ENCODE measurements around the gene GALNT9.

The GALNT9 gene

DNA sequence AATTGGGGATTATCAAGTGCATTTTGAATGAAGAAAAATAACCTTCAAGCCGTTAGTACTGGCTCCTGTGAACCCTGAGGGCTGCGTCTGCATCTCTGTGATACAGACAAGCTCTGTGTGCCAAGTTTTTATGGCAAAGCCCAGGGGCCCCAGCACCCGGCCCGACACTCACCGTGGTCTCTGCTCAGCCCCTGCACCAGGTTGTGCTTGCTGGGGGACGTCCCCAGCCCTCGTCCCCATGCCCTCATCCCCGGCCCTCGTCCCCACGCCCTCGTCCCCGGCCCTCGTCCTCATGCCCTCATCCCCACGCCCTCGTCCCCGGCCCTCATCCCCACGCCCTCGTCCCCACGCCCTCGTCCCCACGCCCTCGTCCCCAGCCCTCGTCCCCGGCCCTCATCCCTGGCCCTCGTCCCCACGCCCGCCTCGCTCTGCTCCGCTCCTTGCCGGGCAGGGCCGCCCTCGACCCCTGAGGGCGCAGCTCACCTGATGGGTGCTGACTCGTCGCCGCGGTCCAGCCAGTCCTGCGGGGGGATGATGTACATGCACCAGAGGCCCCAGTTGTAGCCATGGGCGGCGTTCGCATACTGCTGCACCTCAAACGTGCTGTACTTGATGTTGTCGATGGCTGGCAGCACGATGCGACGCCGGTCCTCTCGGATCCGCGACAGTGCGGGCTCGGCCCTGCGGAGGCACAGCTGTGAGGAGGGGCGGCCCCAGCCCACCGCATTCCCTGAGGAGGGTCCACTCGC lies 72.0 kb downstream of the GALNT9 start:
- Histone ChIP-seq H3K18ac (ENCODE audit: low read depth in 1 of 2, low read length in 2 of 2) (no peak overlapping the region), H3K27me3 (ENCODE audit: control insufficient read depth in 1 of 2, insufficient read depth in 1 of 2, low read length in 2 of 2) (peaks cover 14 to 58% of the 10 kb centered on the region in 2 experiments), H4K91ac (ENCODE audit: low read length) (no peak overlapping the region), H3K4me2 (ENCODE audit: low read length, poor library complexity, severe bottlenecking) (no peak overlapping the region), H2BK5ac (ENCODE audit: low read depth, low read length, poor library complexity, severe bottlenecking) (no peak overlapping the region), H2AK5ac (ENCODE audit: low read length, severe bottlenecking) (no peak overlapping the region), H3K36me3 (ENCODE audit: control insufficient read depth in 1 of 2, insufficient read depth in 2 of 2, low read depth in 1 of 2, low read length in 2 of 2) (peaks cover 0 to 3% of the 10 kb centered on the region in 2 experiments), H3K23ac (ENCODE audit: low read length in 2 of 2) (no peak overlapping the region), H3K4me3 (ENCODE audit: insufficient read depth in 1 of 2, low read depth in 1 of 2, low read length in 2 of 2) (no peak overlapping the region), H4K8ac (ENCODE audit: low read length) (no peak overlapping the region), H3K27ac (ENCODE audit: low read length, poor library complexity, severe bottlenecking) (no peak overlapping the region), H3K79me1 (replicated peaks; ENCODE audit: low read length, poor library complexity, severe bottlenecking) (no peaks in the 10 kb centered on the region), H2AFZ (ENCODE audit: low read depth, low read length) (no peak overlapping the region), H3K9me3 (ENCODE audit: control insufficient read depth, low read length) (no peaks in the 10 kb centered on the region), H2BK120ac (ENCODE audit: low read depth, low read length) (no peak overlapping the region), H3K4ac (ENCODE audit: low read depth in 1 of 2, low read length in 2 of 2) (no peak overlapping the region), H3K14ac (ENCODE audit: low read length in 2 of 2) (no peak overlapping the region), H3K9ac (ENCODE audit: low read length) (no peak overlapping the region), H2BK12ac (ENCODE audit: low read length in 2 of 2) (no peak overlapping the region), H3K4me1 (ENCODE audit: control insufficient read depth, insufficient read depth, low read depth, low read length) (peaks cover 8% of the 10 kb centered on the region), H2BK15ac (ENCODE audit: low read depth, poor library complexity, severe bottlenecking) (no peak overlapping the region)
- DNase-seq = no peak
- 86% methylated on average over 54 of the region's 56 CpGs for WGBS

DNA sequence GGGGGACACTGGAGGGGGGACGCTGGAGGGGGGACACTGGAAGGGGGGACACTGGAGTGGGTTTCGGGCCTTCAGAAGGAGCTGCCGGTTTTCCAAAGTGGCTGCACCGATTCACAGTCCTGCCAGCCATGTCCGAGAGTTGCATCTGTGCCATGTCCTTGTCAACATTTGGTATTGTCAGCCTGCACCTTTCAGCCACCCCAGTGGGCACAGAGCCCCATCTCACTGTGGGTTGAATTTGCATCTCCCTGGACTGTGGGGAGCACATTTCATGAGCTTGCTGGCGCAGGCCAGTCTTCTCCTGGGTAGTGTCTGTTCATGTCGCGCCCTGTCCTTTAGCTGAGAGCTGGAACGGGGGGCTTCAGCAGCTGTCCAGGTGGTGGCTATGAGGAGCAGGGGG lies 72.7 kb downstream of the GALNT9 start:
- H4K91ac ChIP-seq (ENCODE audit: low read length) = no peak overlapping the region
- no peak overlapping the region for H3K23ac ChIP-seq (ENCODE audit: low read length in 2 of 2)
- H3K36me3 ChIP-seq (ENCODE audit: control insufficient read depth in 1 of 2, insufficient read depth in 2 of 2, low read depth in 1 of 2, low read length in 2 of 2) = peaks cover 0 to 3% of the 10 kb centered on the region in 2 experiments
- H3K18ac ChIP-seq (ENCODE audit: low read depth in 1 of 2, low read length in 2 of 2) = no peak overlapping the region
- 65% methylated on average over 8 of the region's 9 CpGs for WGBS
- no peak overlapping the region for H2AK5ac ChIP-seq (ENCODE audit: low read length, severe bottlenecking)
- no peak for DNase-seq
- no peak overlapping the region for H3K9ac ChIP-seq (ENCODE audit: low read length)
- no peaks in the 10 kb centered on the region for H3K9me3 ChIP-seq (ENCODE audit: control insufficient read depth, low read length)
- H2BK120ac ChIP-seq (ENCODE audit: low read depth, low read length) = no peak overlapping the region
- H3K14ac ChIP-seq (ENCODE audit: low read length in 2 of 2) = no peak overlapping the region
- H4K8ac ChIP-seq (ENCODE audit: low read length) = no peak overlapping the region
- no peak overlapping the region for H2BK15ac ChIP-seq (ENCODE audit: low read depth, poor library complexity, severe bottlenecking)
- H3K79me1 ChIP-seq (replicated peaks; ENCODE audit: low read length, poor library complexity, severe bottlenecking) = no peaks in the 10 kb centered on the region
- H2BK12ac ChIP-seq (ENCODE audit: low read length in 2 of 2) = no peak overlapping the region
- H2AFZ ChIP-seq (ENCODE audit: low read depth, low read length) = no peak overlapping the region
- H3K4ac ChIP-seq (ENCODE audit: low read depth in 1 of 2, low read length in 2 of 2) = no peak overlapping the region
- no peak overlapping the region for H3K4me3 ChIP-seq (ENCODE audit: insufficient read depth in 1 of 2, low read depth in 1 of 2, low read length in 2 of 2)
- no peak overlapping the region for H2BK5ac ChIP-seq (ENCODE audit: low read depth, low read length, poor library complexity, severe bottlenecking)
- H3K4me2 ChIP-seq (ENCODE audit: low read length, poor library complexity, severe bottlenecking) = no peak overlapping the region
- H3K4me1 ChIP-seq (ENCODE audit: control insufficient read depth, insufficient read depth, low read depth, low read length) = peaks cover 8% of the 10 kb centered on the region
- H3K27ac ChIP-seq (ENCODE audit: low read length, poor library complexity, severe bottlenecking) = no peak overlapping the region
- peaks cover 14 to 59% of the 10 kb centered on the region in 2 experiments for H3K27me3 ChIP-seq (ENCODE audit: control insufficient read depth in 1 of 2, insufficient read depth in 1 of 2, low read length in 2 of 2)

DNA sequence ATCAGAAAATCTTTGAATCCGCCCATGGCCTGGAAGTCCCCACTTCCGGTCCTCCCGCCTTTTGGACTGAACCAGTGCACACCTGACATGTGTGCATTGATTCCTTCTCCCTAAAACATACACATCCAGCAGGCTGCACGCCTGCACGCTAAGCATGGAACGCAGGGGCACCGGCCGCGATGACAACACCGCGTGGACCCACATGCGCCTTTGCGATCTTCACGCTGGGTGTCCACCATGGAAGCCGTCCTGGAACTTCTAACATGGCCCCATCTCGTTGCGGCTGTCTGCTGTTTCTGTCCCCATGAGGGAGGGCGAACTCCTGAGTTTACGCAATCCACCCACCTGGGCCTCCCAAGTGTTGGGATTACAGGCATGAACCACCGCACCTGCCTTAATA lies 73.7 kb downstream of the GALNT9 start:
- Histone ChIP-seq H2BK12ac (ENCODE audit: low read length in 2 of 2) (no peak overlapping the region), H3K79me1 (replicated peaks; ENCODE audit: low read length, poor library complexity, severe bottlenecking) (no peaks in the 10 kb centered on the region), H2BK5ac (ENCODE audit: low read depth, low read length, poor library complexity, severe bottlenecking) (no peak overlapping the region), H3K9ac (ENCODE audit: low read length) (no peak overlapping the region), H4K91ac (ENCODE audit: low read length) (no peak overlapping the region), H3K27ac (ENCODE audit: low read length, poor library complexity, severe bottlenecking) (no peak overlapping the region), H3K4ac (ENCODE audit: low read depth in 1 of 2, low read length in 2 of 2) (no peak overlapping the region), H2AFZ (ENCODE audit: low read depth, low read length) (no peak overlapping the region), H4K8ac (ENCODE audit: low read length) (no peak overlapping the region), H2AK5ac (ENCODE audit: low read length, severe bottlenecking) (no peak overlapping the region), H3K4me3 (ENCODE audit: insufficient read depth in 1 of 2, low read depth in 1 of 2, low read length in 2 of 2) (no peak overlapping the region), H3K9me3 (ENCODE audit: control insufficient read depth, low read length) (no peaks in the 10 kb centered on the region), H3K36me3 (ENCODE audit: control insufficient read depth in 1 of 2, insufficient read depth in 2 of 2, low read depth in 1 of 2, low read length in 2 of 2) (no peaks in the 10 kb centered on the region), H2BK120ac (ENCODE audit: low read depth, low read length) (no peak overlapping the region), H3K27me3 (ENCODE audit: control insufficient read depth in 1 of 2, insufficient read depth in 1 of 2, low read length in 2 of 2) (peaks cover 14 to 59% of the 10 kb centered on the region in 2 experiments), H3K4me2 (ENCODE audit: low read length, poor library complexity, severe bottlenecking) (no peak overlapping the region), H3K4me1 (ENCODE audit: control insufficient read depth, insufficient read depth, low read depth, low read length) (peaks cover 10% of the 10 kb centered on the region), H2BK15ac (ENCODE audit: low read depth, poor library complexity, severe bottlenecking) (no peak overlapping the region), H3K23ac (ENCODE audit: low read length in 2 of 2) (no peak overlapping the region), H3K18ac (ENCODE audit: low read depth in 1 of 2, low read length in 2 of 2) (no peak overlapping the region), H3K14ac (ENCODE audit: low read length in 2 of 2) (no peak overlapping the region)
- DNase-seq = no peak
- 82% methylated on average over 17 of the region's 20 CpGs for WGBS

DNA sequence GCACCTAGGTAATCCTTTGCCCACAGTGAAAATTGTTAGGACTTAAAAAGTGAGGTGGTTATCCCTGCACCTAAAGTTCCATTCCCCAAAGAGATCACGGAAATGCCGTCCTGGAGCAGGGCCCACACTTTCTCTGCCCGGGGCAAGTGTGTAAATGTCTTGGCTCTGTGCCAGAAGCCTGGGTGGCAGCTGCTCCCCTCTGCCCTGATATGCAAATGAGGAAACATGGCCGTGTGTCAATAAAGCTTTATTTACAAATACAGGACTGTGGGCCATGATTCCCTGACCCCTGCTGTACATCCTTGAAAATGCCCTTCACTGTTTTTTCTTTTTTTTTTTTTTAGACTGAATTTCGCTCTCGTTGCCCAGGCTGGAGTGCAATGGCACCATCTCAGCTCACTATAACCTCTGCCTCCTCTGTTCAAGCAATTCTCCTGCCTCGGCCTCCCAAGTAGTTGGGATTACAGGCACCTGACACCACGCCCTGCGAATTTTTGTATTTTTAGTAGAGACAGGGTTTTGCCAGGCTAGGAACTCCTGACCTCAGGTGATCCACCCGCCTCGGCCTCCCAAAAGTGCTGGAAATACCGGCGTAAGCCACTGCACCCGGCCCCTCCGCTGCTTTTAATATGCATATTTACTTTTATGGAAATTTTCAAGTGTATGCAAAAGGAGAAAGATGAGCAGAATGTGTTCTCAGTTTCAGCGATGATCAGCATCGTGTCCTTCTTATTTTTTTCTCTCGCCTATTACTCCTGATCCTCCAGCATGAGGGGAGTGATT lies 75.5 kb downstream of the GALNT9 start:
- no peak overlapping the region for H2BK120ac ChIP-seq (ENCODE audit: low read depth, low read length)
- peaks cover 7% of the 10 kb centered on the region for H3K4me1 ChIP-seq (ENCODE audit: control insufficient read depth, insufficient read depth, low read depth, low read length)
- no peak overlapping the region for H3K18ac ChIP-seq (ENCODE audit: low read depth in 1 of 2, low read length in 2 of 2)
- no peak overlapping the region for H3K14ac ChIP-seq (ENCODE audit: low read length in 2 of 2)
- no peak overlapping the region for H2AFZ ChIP-seq (ENCODE audit: low read depth, low read length)
- H3K9ac ChIP-seq (ENCODE audit: low read length) = no peak overlapping the region
- no peak overlapping the region for H4K8ac ChIP-seq (ENCODE audit: low read length)
- H2AK5ac ChIP-seq (ENCODE audit: low read length, severe bottlenecking) = no peak overlapping the region
- H3K23ac ChIP-seq (ENCODE audit: low read length in 2 of 2) = no peak overlapping the region
- WGBS = 77% methylated on average over 17 of the region's 18 CpGs
- H3K4me2 ChIP-seq (ENCODE audit: low read length, poor library complexity, severe bottlenecking) = no peak overlapping the region
- no peak overlapping the region for H2BK12ac ChIP-seq (ENCODE audit: low read length in 2 of 2)
- H4K91ac ChIP-seq (ENCODE audit: low read length) = no peak overlapping the region
- no peak overlapping the region for H3K4ac ChIP-seq (ENCODE audit: low read depth in 1 of 2, low read length in 2 of 2)
- no peak overlapping the region for H2BK15ac ChIP-seq (ENCODE audit: low read depth, poor library complexity, severe bottlenecking)
- no peak for DNase-seq
- no peak overlapping the region for H2BK5ac ChIP-seq (ENCODE audit: low read depth, low read length, poor library complexity, severe bottlenecking)
- H3K27me3 ChIP-seq (ENCODE audit: control insufficient read depth in 1 of 2, insufficient read depth in 1 of 2, low read length in 2 of 2) = peaks cover 14 to 59% of the 10 kb centered on the region in 2 experiments
- H3K4me3 ChIP-seq (ENCODE audit: insufficient read depth in 1 of 2, low read depth in 1 of 2, low read length in 2 of 2) = no peak overlapping the region
- no peaks in the 10 kb centered on the region for H3K9me3 ChIP-seq (ENCODE audit: control insufficient read depth, low read length)
- no peaks in the 10 kb centered on the region for H3K79me1 ChIP-seq (replicated peaks; ENCODE audit: low read length, poor library complexity, severe bottlenecking)
- H3K27ac ChIP-seq (ENCODE audit: low read length, poor library complexity, severe bottlenecking) = no peak overlapping the region
- no peaks in the 10 kb centered on the region for H3K36me3 ChIP-seq (ENCODE audit: control insufficient read depth in 1 of 2, insufficient read depth in 2 of 2, low read depth in 1 of 2, low read length in 2 of 2)
